Uterus (tissue), 4 donors: ENCODE results near the gene MECP2. TPM values are rescaled to one million over a fixed set of nuclear protein-coding genes. Genes with fewer than 3 reads are reported as not detected.
A peak's percentile ranks its signal among the peaks of the same experiment; 100 is the strongest.

Experiments
- DNase-seq, 2 donors: peaks; one replicate each; pipeline ENCODE4 v3.0.0-alpha.2; 2019 to 2020
- H3K27ac ChIP-seq, 2 donors: fragments of 200-600 bp; sonication (generic); 1 replicate in 1 of 2; 2 replicates in 1 of 2; pipeline ENCODE4 v1.5.1; 2016 to 2018
- H3K27me3 ChIP-seq, 2 donors: fragments of 200-600 bp; sonication (generic); one replicate each; pipeline ENCODE4 v1.5.1; 2018 to 2019; ENCODE audit warnings: control low read depth in 1 of 2
- H3K36me3 ChIP-seq, 2 donors: fragments of 200-600 bp; sonication (generic); one replicate each; pipeline ENCODE4 v1.5.1; 2019; ENCODE audit warnings: control low read depth in 1 of 2
- H3K4me1 ChIP-seq, 2 donors: fragments of 200-600 bp; sonication (generic); one replicate each; pipeline ENCODE4 v1.5.1; 2018 to 2019; ENCODE audit warnings: control low read depth in 1 of 2
- H3K4me3 ChIP-seq, 2 donors: fragments of 200-600 bp; sonication (generic); 1 replicate in 1 of 2; 2 replicates in 1 of 2; pipeline ENCODE4 v1.5.1; 2018 to 2019; ENCODE audit warnings: mild to moderate bottlenecking in 1 of 2
- H3K9me3 ChIP-seq, 2 donors: fragments of 200-600 bp; sonication (generic); one replicate each; pipeline ENCODE4 v1.5.1; 2019; ENCODE audit warnings: control low read depth in 1 of 2
- CTCF ChIP-seq, 4 experiments: fragments of 200-600 bp in 2 of 4; fragments of 450-650 bp in 2 of 4; sonication (generic) in 2 of 4; IDR thresholded peaks; one replicate each; pipeline ENCODE4 v1.5.1; 2016 to 2019; ENCODE audit warnings: antibody characterized with exemption in 4 of 4, mild to moderate bottlenecking in 2 of 4, moderate library complexity in 1 of 4
- POLR2A ChIP-seq, 2 donors: fragments of 450-650 bp; IDR thresholded peaks; one replicate each; pipeline ENCODE4 v1.6.1; 2016; ENCODE audit warnings: antibody characterized with exemption in 2 of 2, mild to moderate bottlenecking in 1 of 2, moderate library complexity in 1 of 2
- intact Hi-C: fragments of 100-400 bp; cut with DNase I; formaldehyde crosslinking; loops from one replicate; pipeline ENCODE4 v1.15.1; 2023; ENCODE audit warnings: low total_unique reads
- total RNA-seq, 4 donors: library from RNA; depleted of rRNA in 3 of 4; stranded (reverse); fragments of >200 nt in 3 of 4; gene quantifications; one replicate each; pipeline versions ENCODE4 v1.1.0 to v1.2.4, GENCODE V29; 2014 to 2023
- donor health status: DM: yes; HTN: yes; CAD: no.

Gene MECP2
- total RNA-seq, 4 donors from 2014 or later = 29.7 to 106 (median 50.6) TPM

GRCh38 chrX:154043003-154043763 is 54.3 kb downstream of the MECP2 start:
- Histone ChIP-seq H3K4me3 (no peak overlapping the region), H3K36me3 (no peaks in the 10 kb centered on the region), H3K27ac (peak overlapping the region; percentile 34 to 79), H3K27me3 (no peaks in the 10 kb centered on the region), H3K4me1 (no peaks in the 10 kb centered on the region), H3K9me3 (no peaks in the 10 kb centered on the region)
- intact Hi-C loops = no loop called here
- no peak for DNase-seq
- no peak for TF ChIP-seq POLR2A (IDR thresholded peaks at IDR 0.05)
- no peak for TF ChIP-seq CTCF (IDR thresholded peaks at IDR 0.05)

- DNase-seq = no peak
- H3K27ac ChIP-seq = peak overlapping the region; percentile 41 to 52
- H3K36me3 ChIP-seq = no peaks in the 10 kb centered on the region
- no peak overlapping the region for H3K4me3 ChIP-seq
- H3K9me3 ChIP-seq = no peaks in the 10 kb centered on the region
- no peaks in the 10 kb centered on the region for H3K27me3 ChIP-seq
- intact Hi-C loops = no loop called here
- TF ChIP-seq POLR2A (IDR thresholded peaks at IDR 0.05) = no peak
- TF ChIP-seq CTCF (IDR thresholded peaks at IDR 0.05) = no peak
- no peaks in the 10 kb centered on the region for H3K4me1 ChIP-seq
Observed at GRCh38 chrX:154040863-154041262, 56.7 kb downstream of the MECP2 start.

DNA sequence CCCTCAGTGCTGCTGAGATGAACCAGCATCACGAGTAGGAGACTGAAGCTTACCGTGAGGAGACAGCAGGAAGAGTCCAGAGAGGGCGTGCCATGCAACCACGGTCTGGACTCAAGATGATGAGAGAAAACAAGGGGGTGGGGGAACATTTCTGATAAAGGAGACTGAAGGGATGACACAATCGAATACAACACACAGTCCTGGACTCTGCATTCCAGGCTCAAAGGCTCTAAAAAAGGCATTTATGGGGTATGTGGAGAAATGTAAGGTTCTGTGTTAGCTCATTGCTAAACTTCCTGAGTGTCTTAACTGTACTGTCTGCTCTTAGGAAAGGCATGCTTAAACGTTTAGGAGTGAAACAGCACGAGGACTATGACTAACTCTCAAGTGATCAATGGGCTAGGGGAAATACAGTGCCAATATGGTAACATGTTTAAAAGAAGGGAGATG is 57.2 kb downstream of the MECP2 start:
- Histone ChIP-seq H3K36me3 (no peaks in the 10 kb centered on the region), H3K9me3 (no peaks in the 10 kb centered on the region), H3K4me1 (no peaks in the 10 kb centered on the region), H3K27ac (peak overlapping the region; percentile 41 to 52), H3K27me3 (no peaks in the 10 kb centered on the region), H3K4me3 (no peak overlapping the region)
- DNase-seq = no peak
- intact Hi-C loops = no loop called here
- TF ChIP-seq POLR2A (IDR thresholded peaks at IDR 0.05) = no peak
- no peak for TF ChIP-seq CTCF (IDR thresholded peaks at IDR 0.05)

DNA sequence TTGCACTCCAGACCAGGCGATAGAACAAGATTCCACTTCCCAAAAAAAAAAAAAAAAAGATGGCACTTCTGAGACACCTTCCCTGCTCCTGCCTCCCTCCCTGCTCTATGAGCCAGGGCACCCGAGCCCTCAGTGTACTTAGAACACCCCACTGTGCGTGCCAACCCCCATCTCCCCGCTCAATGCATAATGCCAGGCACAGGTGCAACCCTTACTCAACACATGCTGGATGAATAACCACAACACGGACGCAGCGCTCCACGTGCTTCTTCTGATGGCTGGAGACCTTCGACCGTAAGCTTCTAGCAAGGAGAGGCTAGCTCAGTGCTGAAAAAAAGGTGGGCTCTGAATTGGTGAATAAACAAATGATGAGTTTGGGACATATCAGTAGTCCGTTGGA is 57.9 kb downstream of the MECP2 start:
- DNase-seq = no peak

More for the DNA sequence above, 57.9 kb downstream of the MECP2 start:
- Histone ChIP-seq H3K9me3 (no peaks in the 10 kb centered on the region), H3K4me3 (no peak overlapping the region), H3K36me3 (no peaks in the 10 kb centered on the region), H3K27ac (peak overlapping the region in 1 of 2 donors; percentile 17), H3K27me3 (no peaks in the 10 kb centered on the region), H3K4me1 (no peaks in the 10 kb centered on the region)
- TF ChIP-seq CTCF (IDR thresholded peaks at IDR 0.05) (no peak), POLR2A (IDR thresholded peaks at IDR 0.05) (no peak)
- intact Hi-C loops = no loop called here
